HG03045 (cell line): ENCODE measurements around the gene ABHD10.
A peak's percentile ranks its signal among the peaks of the same experiment; 100 is the strongest.

Experiments used
- ATAC-seq: cut with Tn5 transposase; IDR thresholded peaks from one replicate; pipeline ENCODE4 v1.9.1; 2021; ENCODE audit warnings: mild to moderate bottlenecking, moderate library complexity; ENCODE audit not compliant: unreplicated experiment

The ABHD10 gene

GRCh38 chr3:111978583-111979433, at the start of gene ABHD10:
Gene ABHD10 (plus strand): TSS chr3:111979026. CDS start chr3:111979062, 36 bp downstream.
- ATAC-seq = peak; percentile 97

- ATAC-seq = no peak
Observed at GRCh38 chr3:111929484-111929883, 49.3 kb upstream of the ABHD10 start.

- ATAC-seq = no peak
Observed at GRCh38 chr3:111932946-111933345, 45.9 kb upstream of the ABHD10 start.

- no peak for ATAC-seq
Observed at GRCh38 chr3:111936191-111936841, 42.5 kb upstream of the ABHD10 start.

GRCh38 chr3:111936967-111937366, 41.9 kb upstream of the ABHD10 start:
- ATAC-seq = no peak

GRCh38 chr3:111937871-111938270, 41.0 kb upstream of the ABHD10 start:
- ATAC-seq = no peak

GRCh38 chr3:111939873-111940272, 39.0 kb upstream of the ABHD10 start:
- no peak for ATAC-seq

- no peak for ATAC-seq
Observed at GRCh38 chr3:111943533-111943932, 35.3 kb upstream of the ABHD10 start.

- no peak for ATAC-seq
Observed at GRCh38 chr3:111944372-111944771, 34.5 kb upstream of the ABHD10 start.

- no peak for ATAC-seq
Observed at GRCh38 chr3:111947231-111947630, 31.6 kb upstream of the ABHD10 start.

GRCh38 chr3:111948786-111949185, 30.0 kb upstream of the ABHD10 start:
- ATAC-seq = no peak

- ATAC-seq = no peak
Observed at GRCh38 chr3:111949712-111950111, 29.1 kb upstream of the ABHD10 start.

GRCh38 chr3:111951032-111951431, 27.8 kb upstream of the ABHD10 start:
- ATAC-seq = no peak

- no peak for ATAC-seq
Observed at GRCh38 chr3:111952086-111952485, 26.7 kb upstream of the ABHD10 start.

GRCh38 chr3:111952866-111953450, 25.9 kb upstream of the ABHD10 start:
- ATAC-seq = no peak

- ATAC-seq = no peak
Observed at GRCh38 chr3:111954228-111954990, 24.4 kb upstream of the ABHD10 start.

GRCh38 chr3:111955876-111956275, 22.9 kb upstream of the ABHD10 start:
- no peak for ATAC-seq

GRCh38 chr3:111956449-111956848, 22.4 kb upstream of the ABHD10 start:
- ATAC-seq = no peak

- ATAC-seq = no peak
Observed at GRCh38 chr3:111956995-111957734, 21.7 kb upstream of the ABHD10 start.

- ATAC-seq = no peak
Observed at GRCh38 chr3:111961461-111962164, 17.2 kb upstream of the ABHD10 start.
